NCI-H82 treated with DMSO at 0.1 percent for 48 hours (cell line): ENCODE results near the gene OMP.

Experiments used
- DNase-seq: peaks from one replicate; lab custom pipeline; 2025; ENCODE audit not compliant: unreplicated experiment; lab: John Stamatoyannopoulos, UW

Gene OMP

DNA sequence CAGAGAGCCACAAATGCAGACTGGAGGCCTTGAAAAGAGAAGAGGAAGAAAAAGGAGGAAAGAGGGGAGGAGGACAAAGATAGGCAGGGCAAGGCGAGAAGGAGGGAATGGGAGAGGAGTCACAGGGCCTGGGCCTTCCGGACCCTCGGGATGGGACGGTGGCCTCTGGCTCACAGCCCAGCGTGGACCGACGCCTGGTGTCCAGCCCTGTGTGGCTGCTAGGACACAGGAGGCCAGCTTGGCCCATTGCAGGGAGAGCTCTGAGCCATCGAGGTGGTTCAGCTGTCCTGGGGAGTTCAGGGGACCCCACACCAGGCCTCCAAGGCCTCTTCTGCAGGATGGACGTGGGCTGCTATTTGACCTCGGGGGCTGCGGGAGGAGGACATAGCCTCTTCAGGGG is 34.8 kb downstream of the OMP start:
- no peak for DNase-seq

DNA sequence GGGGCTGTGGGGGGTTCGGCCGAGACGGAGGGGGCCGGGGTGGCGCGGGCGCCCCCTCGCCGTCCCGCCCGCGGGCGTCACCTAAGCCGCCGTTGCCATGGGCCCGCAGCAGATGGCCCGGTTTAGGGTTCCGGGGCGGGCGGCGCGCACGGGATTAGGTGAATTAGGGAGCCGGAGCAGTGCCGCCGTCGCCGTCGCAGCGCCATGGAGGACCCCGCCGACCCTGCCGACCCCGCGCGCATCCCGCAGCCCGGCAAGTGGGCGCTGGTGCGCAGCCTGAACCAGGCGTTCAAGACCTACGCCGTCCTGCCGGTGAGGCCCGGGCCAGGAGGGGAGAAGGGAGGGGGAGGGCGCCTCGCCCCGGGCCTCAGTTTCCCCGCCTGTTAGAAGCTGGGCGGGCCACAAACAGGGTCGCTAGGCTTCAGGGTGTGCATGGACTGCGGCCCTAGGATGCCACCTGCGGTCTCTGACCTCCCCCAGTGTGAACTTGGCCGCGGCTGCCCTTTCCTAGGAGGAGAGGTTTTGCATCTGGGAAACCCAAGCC is 35.5 kb downstream of the OMP start:
- no peak for DNase-seq

DNA sequence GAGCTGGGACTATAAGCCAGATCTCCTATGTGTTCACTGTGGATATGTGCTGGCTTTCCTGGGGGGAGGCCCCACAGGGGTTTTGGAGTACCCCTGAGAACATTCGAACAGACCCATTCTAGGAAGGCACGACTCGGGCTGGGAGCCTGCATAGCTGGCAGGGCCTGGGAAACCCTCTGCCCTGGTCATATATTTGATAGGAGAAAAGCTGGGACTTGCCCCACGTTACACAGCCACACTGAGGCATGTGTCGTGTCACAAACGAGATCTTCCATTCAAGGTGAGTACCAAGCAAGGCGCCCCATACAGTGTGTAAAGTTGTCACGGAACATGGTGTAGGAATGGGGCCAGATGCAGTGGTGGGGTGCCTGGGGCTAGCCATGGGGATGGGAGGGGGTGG is 36.6 kb downstream of the OMP start:
- DNase-seq: no peak

DNA sequence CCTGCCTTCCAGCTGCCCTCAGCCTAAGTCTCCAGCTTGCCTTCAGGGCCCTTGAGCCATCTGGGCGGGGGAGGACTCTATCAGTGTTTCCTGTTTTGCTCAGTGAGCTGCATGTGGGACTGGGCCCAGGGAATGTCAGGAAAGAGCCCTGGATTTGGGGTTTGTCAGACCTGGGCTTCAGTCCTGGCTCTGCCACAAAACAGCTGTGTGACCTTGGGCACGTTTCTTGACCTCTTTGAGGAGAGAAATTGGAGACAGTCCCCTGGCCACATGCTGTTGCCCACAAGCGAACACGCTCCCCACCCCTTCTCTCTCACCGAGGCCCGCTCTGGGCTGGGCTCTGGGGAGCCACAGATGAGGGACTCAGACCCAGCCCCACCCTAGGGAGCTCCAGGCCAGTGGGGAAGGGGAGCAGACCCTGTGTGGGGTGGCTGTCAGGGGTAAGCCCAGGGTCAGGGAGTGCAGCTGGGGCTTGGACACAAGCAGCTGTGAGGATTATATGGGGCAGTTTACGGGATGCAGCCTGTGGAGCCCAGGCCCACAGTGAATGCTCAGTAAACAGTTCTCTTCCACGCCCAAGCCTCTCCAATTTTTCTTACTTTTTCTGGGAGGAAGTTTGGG is 37.7 kb downstream of the OMP start:
- DNase-seq: no peak

GRCh38 chr11:77141034-77141433 is 38.4 kb downstream of the OMP start:
- DNase-seq: no peak

DNA sequence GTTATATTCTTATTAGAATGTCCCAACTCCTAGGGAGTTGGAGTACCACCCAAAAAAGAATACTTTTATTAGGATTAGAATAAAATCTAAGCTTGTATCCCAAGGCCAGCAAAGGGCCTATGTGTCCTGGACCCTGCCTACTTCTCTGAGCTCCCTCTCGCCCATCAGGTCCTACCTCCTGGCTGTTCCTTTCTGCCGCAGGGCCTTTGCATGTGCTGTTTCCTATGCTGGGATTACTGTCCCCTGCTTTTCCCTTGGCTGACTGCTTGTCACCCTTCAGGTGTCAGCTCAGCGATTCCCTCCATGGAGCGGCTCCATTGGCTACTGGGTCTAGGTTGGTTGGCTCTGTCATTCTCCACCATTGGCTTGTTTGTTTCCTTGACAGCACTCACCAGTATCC is 38.8 kb downstream of the OMP start:
- DNase-seq: no peak

DNA sequence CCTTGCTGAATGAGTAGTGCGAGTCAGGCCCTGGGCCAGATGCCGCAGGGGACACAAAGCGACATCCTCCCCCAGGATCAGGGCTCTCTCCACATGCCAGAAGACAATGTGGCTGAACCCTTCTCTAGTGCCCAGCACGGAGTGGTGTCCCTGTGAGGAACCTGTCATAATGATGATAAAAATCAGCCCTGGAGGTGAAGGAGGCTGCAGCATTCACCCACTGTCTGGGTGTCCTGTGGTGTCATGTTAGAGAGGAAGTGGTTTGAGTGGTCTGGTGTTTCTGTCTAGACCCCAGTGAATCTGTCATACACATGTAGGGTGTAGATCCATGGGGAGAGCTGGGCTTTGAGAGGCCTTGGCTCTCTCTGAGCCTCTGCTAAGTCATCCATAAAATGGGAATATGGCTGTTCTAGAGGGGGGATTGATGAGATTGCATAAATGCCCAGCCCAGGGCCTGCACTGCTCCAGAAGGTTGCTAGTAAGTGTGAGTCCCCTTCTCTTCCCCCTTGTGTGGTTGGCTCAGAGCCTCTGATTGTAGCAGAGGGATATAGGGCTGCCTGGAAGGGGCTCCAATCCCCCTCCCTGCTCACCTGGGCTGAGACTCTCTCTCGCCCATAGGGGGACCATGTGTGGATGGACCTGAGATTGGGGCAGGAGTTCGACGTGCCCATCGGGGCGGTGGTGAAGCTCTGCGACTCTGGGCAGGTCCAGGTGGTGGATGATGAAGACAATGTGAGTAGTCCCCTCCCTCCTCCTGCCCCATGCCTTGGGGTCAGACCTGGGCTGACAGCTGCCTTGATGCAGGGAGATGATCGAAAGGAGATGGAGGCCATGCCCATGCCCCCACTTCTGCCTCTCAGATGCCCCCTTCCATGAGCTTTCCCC is 39.7 kb downstream of the OMP start:
- no peak for DNase-seq

GRCh38 chr11:77143405-77144020 is 40.9 kb downstream of the OMP start:
- DNase-seq: no peak

GRCh38 chr11:77144196-77144856 is 41.7 kb downstream of the OMP start:
- DNase-seq: no peak

DNA sequence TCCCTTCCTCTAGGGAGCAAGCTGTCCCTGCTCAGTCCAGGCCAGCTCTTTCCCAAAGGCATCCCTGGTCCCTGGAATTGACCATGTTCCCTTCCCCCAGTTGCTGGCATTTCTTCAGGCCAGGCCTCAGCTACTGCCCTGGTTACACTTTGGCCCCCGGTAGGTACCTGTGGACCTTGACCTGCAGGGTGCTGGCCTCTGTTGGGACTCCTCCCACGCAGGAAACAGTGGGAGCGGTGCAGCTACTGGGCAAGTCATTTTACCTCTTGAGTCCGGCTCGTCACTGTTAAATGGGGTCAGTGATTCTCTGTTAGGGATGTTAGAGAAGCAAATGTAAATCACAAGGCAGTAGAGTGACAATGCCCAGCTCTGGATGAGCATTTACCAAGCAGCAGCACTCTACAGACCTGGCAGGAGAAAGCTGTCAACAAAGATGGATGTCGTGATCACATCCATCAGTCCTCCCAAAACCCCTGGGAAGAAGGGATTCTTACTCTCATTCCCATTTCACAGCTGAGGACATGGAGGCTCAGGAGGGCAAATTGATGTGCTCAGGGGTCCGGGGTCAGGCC is 42.3 kb downstream of the OMP start:
- no peak for DNase-seq

DNA sequence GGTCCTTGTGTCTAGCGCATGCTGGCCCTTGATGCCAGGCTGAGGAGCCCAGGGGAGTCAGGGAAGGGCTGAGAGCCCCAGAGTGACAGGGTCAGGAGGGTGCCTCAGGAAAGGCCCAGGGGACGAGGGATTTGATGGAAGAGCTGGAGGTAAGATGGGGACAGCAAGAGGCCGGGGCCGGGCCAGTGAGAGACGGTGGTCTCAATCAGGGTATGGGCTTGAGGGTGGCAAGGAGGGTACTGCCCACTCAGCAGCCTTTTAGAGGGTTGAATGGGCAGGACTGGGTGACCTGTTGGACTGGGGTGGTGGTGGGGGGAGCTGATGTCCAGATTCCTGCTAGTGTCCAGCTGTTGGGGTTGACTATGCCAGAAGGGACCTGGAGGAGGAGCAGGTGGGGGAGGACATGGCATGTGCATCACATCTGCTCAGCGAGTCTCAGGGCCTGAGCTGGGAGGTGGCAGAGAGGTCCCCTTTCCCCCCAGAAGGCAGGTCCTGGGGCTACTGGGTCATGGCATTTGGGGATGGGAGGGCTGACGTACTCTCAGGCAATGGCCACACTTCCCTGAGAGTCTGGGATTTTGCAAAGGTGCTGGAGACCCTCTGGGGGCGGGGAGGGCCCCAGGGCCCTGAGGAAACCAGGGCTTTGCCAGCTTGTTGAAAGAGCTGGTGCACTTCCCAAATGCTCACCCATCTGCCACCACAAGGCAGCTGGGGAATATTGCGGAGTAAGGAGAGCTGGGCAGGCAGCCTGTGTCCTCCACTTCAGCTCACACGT is 43.8 kb downstream of the OMP start:
- DNase-seq: no peak

GRCh38 chr11:77147036-77147315 is 44.3 kb downstream of the OMP start:
- DNase-seq: no peak

DNA sequence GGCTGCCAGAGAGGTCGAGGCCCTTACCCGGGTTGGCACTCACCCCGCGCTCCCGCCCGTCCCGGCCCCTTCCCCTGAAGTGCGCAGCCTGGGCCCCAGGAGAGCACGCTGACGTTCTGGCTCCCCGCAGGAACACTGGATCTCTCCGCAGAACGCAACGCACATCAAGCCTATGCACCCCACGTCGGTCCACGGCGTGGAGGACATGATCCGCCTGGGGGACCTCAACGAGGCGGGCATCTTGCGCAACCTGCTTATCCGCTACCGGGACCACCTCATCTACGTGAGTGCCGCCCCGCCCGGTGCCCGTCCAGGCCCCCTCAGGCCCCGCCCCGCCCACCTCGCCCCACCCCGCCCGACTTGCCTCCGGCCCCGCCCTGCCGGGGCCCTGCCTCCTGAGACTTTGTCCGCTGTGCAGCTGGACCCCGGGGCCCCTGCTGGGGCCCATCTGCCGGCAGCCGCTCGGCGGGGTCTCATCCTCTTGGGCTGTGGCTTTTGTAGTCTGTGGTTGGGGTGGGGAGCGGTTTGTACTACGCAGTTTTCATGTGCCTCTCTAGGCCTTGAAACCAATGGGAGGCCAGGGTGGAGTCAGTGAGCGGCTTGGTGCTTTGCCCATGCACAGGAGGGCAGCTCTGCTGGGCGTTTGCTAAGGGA is 45.2 kb downstream of the OMP start:
- peak; percentile 40 for DNase-seq

DNA sequence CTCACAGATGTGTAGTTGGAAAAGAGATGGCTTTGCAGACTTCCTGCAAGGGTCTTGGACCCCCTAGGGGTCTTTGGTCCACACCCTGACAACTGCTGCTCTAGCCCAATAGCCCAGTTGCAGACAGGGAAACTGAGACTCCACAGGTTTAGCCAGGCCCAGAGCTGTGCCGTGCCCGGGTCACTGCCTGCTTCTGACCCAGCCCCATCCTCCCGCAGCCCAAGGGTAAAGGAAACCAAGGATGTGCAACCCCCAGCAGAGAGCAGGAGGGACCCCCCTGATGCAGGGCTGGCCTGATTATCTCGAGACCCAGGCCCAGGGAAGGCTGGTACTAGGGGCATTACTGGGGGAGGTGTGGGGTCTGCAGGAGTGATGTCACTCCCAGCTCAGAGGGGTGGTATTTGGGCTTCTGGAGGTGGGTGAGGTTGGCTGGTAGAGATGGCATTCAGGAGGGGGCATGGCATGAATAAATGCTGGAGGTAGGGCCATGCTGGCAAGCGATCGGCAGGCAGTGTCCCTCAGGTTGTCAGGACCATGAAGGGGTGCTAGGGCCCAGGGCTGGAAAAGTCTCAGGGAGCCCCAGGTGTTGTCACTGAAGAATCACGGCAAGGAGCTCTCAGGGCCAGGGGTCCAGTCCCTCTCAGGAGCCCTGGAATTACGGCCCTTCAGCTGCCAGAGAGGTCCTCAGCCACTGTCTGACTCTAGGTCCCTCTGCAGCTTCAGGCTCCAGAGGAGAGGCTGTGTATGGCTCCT is 46.5 kb downstream of the OMP start:
- DNase-seq: no peak

DNA sequence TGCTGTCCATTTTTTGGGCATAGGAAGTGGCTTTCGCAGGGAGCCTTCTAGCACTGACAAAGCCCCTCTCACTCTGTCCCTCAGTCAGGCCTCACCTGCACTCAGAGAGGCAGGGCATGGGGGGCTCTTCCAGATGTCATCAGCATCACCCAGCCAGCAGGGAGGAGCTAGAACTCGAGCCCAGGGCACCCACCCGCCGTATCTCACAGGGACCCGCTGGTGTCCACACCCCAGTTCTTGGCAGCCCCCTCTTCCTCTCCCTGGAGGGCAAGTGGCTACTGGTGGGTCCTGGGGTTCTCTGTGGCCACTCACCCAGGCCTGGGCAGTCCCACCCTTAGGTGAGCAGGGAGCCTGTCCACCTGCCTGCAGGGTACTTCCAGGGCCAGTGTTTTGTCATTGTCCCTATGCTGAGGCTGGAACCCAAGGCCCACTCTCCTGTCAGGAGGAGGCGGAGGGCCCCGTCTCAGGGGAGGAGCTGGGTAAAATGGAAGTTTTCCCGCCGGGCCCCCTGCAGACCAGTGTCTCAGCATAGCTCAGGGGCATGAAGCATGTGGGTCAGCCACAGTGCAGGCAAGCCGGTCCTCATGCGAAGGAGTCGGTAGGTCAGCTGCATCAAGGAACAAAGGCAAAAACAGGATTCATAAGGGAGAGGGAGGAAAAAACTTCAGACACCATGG is 47.2 kb downstream of the OMP start:
- no peak for DNase-seq

DNA sequence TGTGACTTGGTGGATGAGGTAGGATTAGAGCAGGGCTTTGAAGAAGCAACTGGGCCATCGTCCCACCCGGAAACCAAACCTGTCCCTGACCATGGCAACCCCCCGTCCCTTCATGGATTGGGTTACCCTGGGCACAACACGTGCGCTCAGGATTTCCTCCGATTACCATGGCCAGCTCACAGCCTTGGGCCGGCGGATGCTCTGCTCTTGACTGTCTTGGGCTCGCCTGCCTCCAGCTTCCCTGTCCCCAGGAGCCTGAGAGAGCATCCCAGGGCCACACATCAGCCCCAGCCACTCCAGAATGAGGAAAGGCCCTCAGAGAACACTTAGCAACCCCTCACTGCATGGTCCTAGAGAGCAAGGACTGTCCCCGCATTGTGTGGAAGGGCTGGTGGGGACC is 48.2 kb downstream of the OMP start:
- DNase-seq: no peak

DNA sequence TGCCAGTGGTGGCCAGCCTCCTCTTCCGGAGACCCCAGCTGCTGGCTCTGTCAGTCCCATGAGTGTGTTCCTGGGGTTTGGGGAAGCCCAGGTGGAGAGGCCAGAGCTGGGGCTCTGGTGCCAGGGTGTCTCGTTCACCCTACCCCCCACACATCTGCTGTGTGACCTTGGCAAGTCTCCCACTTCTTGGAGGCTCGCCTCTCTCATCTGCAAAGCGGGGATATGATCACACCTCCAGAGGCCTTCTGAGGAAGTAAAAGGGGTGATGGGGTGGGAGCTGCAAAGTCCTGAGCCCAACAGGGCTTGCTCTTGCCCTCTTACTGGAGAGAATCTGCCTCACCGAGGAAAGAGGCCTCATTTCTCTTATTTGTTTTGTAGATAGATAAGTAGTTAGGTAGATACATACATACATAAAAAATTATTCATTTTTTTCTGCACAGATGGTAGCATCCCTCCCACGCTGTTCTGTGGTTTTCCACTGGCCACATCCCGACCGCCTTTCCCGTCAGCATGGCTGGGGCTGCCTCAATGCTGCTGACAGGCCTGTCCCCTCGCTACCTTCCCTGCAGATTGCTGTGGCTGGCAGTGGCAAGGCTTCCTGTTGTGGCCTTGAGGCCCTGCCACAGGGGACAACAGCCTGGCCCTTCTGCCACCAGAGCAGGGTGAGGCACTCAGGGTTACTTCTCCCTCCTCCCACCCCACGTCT is 49.3 kb downstream of the OMP start:
- DNase-seq: no peak

DNA sequence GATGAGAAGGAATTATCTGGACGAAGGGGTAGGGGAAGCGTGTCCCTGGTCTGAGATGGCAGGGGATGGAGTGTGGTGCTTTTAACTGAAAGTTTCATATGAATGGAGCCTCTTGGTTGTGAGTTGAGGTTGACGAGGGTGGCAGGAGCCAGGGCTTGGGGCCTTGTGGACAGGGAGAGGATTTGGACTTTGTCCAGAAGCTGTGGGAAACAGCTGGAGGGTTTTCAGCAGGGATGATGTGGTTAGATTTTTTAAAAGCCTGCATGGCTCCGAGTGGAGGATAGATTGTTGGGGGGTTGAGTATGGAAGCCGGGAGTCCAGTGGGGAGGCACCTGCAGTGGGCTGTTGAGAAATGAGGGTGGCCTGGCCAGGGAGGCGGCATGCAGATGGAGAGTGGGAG is 50.2 kb downstream of the OMP start:
- DNase-seq: no peak
